Endothelial cell of umbilical vein (primary cell): Measurements from ENCODE around the gene TLN1. TPM values are rescaled to one million over a fixed set of nuclear protein-coding genes. Genes with fewer than 3 reads are reported as not detected.

Experiments used
- BruUV-seq: library from RNA; stranded (reverse); fragments of 400-500 nt; replicated peaks from 2 replicates; lab custom pipeline; 2021; lab: Mats Ljungman, UMichigan
- CTCF ChIA-PET: fragments of 300-600, 350-600 bp; sonication (Branson Sonifier 250); formaldehyde crosslinking; loops from one replicate; lab custom pipeline; 2021; ENCODE audit warnings: antibody characterized with exemption, inconsistent platforms; lab: Charles Lee
- POLR2A ChIA-PET: fragments of 300-600, 350-600 bp; sonication (Branson Sonifier 250); formaldehyde crosslinking; loops from one replicate; lab custom pipeline; 2021; ENCODE audit warnings: antibody characterized with exemption, inconsistent platforms; lab: Charles Lee
- DNase-seq: peaks from one replicate; pipeline ENCODE4 v3.0.0-alpha.2; 2011; ENCODE audit warnings: low read depth, low spot score
- FAIRE-seq: peaks from 2 replicates; lab custom pipeline; 2011; peaks lifted over from hg19 to GRCh38; lab: Jason Lieb, UNC
- H2AFZ ChIP-seq: 2 replicates; pipeline ENCODE4 v1.6.0; 2012; ENCODE audit warnings: low read depth, low read length, control low read depth, inconsistent platforms
- H3K27ac ChIP-seq: 2 replicates; pipeline ENCODE4 v1.5.1; 2011; ENCODE audit warnings: low read depth, mild to moderate bottlenecking, control low read depth, low read length, moderate library complexity; ENCODE audit not compliant: insufficient read depth
- H3K27me3 ChIP-seq, 2 experiments: 2 replicates each; pipeline versions ENCODE4 v1.6.0 to v1.6.1; 2011; ENCODE audit warnings: low read length in 2 of 2, mixed read lengths in 1 of 2; ENCODE audit not compliant: control insufficient read depth in 2 of 2, insufficient read depth in 2 of 2
- H3K36me3 ChIP-seq, 2 experiments: 2 replicates in 1 of 2; 3 replicates in 1 of 2; pipeline ENCODE4 v1.5.1; 2011; ENCODE audit warnings: low read length in 2 of 2, mild to moderate bottlenecking in 1 of 2, moderate library complexity in 1 of 2; ENCODE audit not compliant: control insufficient read depth in 2 of 2, insufficient read depth in 2 of 2; ENCODE audit errors: extremely low read depth in 1 of 2
- H3K4me1 ChIP-seq: 3 replicates; pipeline ENCODE4 v1.5.1; 2011; ENCODE audit warnings: mild to moderate bottlenecking, low read length; ENCODE audit not compliant: control insufficient read depth, insufficient read depth; ENCODE audit errors: extremely low read depth
- H3K4me2 ChIP-seq: 2 replicates; pipeline ENCODE4 v1.6.1; 2011; ENCODE audit warnings: low read length, control low read depth, mixed read lengths; ENCODE audit not compliant: insufficient read depth
- H3K4me3 ChIP-seq, 3 experiments: fragments of 200-600 bp in 1 of 3; sonication (generic), shearing (Covaris generic) in 1 of 3; replicated peaks in 1 of 3; 2 replicates each; pipeline ENCODE4 v1.5.1; 2011 to 2016; ENCODE audit warnings: control low read depth in 3 of 3, low read length in 3 of 3, mild to moderate bottlenecking in 2 of 3, inconsistent platforms in 1 of 3, low read depth in 1 of 3, moderate library complexity in 1 of 3; ENCODE audit not compliant: insufficient read depth in 1 of 3
- H3K79me2 ChIP-seq: 2 replicates; pipeline ENCODE4 v1.6.0; 2012; ENCODE audit warnings: low read length, inconsistent platforms; ENCODE audit not compliant: control insufficient read depth, insufficient read depth
- H3K9ac ChIP-seq: replicated peaks from 2 replicates; pipeline ENCODE3; 2011; ENCODE audit warnings: low read length, control low read depth; ENCODE audit not compliant: insufficient read depth; ENCODE audit errors: extremely low read depth
- H3K9me1 ChIP-seq: replicated peaks from 3 replicates; pipeline ENCODE4 v1.6.0; 2011; ENCODE audit warnings: mild to moderate bottlenecking, low read length; ENCODE audit not compliant: control insufficient read depth, insufficient read depth; ENCODE audit errors: extremely low read depth
- H3K9me3 ChIP-seq: replicated peaks from 2 replicates; pipeline ENCODE4 v1.5.1; 2012; ENCODE audit warnings: low read length, inconsistent platforms; ENCODE audit not compliant: control insufficient read depth, insufficient read depth
- H4K20me1 ChIP-seq: replicated peaks from 2 replicates; pipeline ENCODE3; 2011; ENCODE audit warnings: mild to moderate bottlenecking, low read length; ENCODE audit not compliant: control insufficient read depth, insufficient read depth; ENCODE audit errors: extremely low read depth
- EZH2 ChIP-seq: IDR thresholded peaks from 2 replicates; pipeline ENCODE4 v1.6.1; 2012; ENCODE audit warnings: borderline replicate concordance, low read depth, mild to moderate bottlenecking, moderate library complexity, low read length, inconsistent platforms; ENCODE audit not compliant: severe bottlenecking
- FOS ChIP-seq: IDR thresholded peaks from 2 replicates; pipeline ENCODE4 v1.6.1; 2011; ENCODE audit warnings: mild to moderate bottlenecking, low read length, moderate library complexity, borderline replicate concordance; ENCODE audit not compliant: insufficient read depth
- GATA2 ChIP-seq: IDR thresholded peaks from 2 replicates; pipeline ENCODE4 v1.7.0; 2011; ENCODE audit warnings: low read depth, mild to moderate bottlenecking, moderate library complexity, mixed read lengths, low read length; ENCODE audit not compliant: insufficient read length, insufficient read depth
- JUN ChIP-seq: IDR thresholded peaks from 2 replicates; pipeline ENCODE4 v1.6.1; 2011; ENCODE audit warnings: borderline replicate concordance, low read depth; ENCODE audit not compliant: insufficient read length, insufficient read depth
- MAX ChIP-seq: IDR thresholded peaks from 2 replicates; pipeline ENCODE4 v1.6.1; 2011; ENCODE audit not compliant: insufficient read depth, insufficient read length
- MYC ChIP-seq: IDR thresholded peaks from one replicate; pipeline ENCODE4 v1.6.1; 2011; ENCODE audit warnings: mild to moderate bottlenecking, low read depth, low read length
- POLR2A ChIP-seq: IDR thresholded peaks from 2 replicates; pipeline ENCODE4 v1.6.1; 2012; ENCODE audit warnings: low read depth, mild to moderate bottlenecking, control low read depth, low read length
- POLR2AphosphoS5 ChIP-seq: IDR thresholded peaks from 2 replicates; pipeline ENCODE4 v1.6.1; 2012; ENCODE audit warnings: low read depth, mild to moderate bottlenecking, control low read depth, low read length, moderate library complexity; ENCODE audit not compliant: insufficient read depth
- dilution Hi-C: fragments of 300-500 bp; cut with MboI; formaldehyde crosslinking; loops from one replicate; pipeline ENCODE4 v1.15.0; 2019; ENCODE audit warnings: low sequenced_read_pairs; ENCODE audit not compliant: extremely low pct_ligation_motif_present
- intact Hi-C: fragments of 100-400 bp; cut with micrococcal nuclease; formaldehyde crosslinking; loops from one replicate; pipeline ENCODE4 v1.10.0; 2022
- polyA plus RNA-seq, 4 experiments: library from polyadenylated mRNA; depleted of rRNA in 3 of 4; stranded (reverse) in 3 of 4; unstranded in 1 of 4; fragments of >200 nt; gene quantifications; 2 replicates each; pipeline versions ENCODE4 v1.2.1 to v1.2.3, GENCODE V29; 2011 to 2012; ENCODE audit warnings: missing spikeins in 1 of 4
- total RNA-seq: library from RNA; stranded (reverse); gene quantifications from 2 replicates; pipeline ENCODE4 v1.2.3, GENCODE V29; 2021

TLN1 gene
- total and polyA plus RNA-seq, 2 donors (not counting 3 experiments of a cell fraction or from before 2014, with no cell fraction given), result 120 to 450 TPM

DNA sequence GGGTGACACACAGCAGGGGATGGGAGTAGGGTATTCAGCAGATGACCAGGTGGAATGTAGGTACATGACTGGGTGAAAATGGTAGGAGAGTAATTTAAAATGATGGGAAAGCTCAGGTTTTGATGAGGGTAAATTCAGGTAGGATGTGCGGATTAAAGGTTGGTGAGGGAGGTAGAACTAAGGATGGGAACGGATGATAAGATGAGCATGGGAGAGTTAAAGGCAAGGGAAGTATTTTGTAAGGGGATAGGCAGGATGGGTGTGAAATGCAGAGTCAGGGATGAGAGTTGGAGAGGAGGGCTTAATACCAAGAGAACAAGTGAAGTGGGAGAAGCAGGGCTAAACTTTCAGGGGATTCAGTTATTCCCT lies 1.5 kb downstream of the TLN1 start:
- Histone ChIP-seq H3K27me3 (no peaks in the 10 kb centered on the region), H4K20me1 (no peaks in the 10 kb centered on the region), H3K4me2 (peak overlapping the region; percentile 97), H3K79me2 (peaks cover 77% of the 10 kb centered on the region), H3K9me1 (no peaks in the 10 kb centered on the region), H3K9ac (peak overlapping the region; percentile 92), H3K4me1 (peaks cover 63% of the 10 kb centered on the region), H3K27ac (peak overlapping the region; percentile 79), H3K36me3 (peaks cover 5 to 8% of the 10 kb centered on the region in 2 experiments), H3K9me3 (no peaks in the 10 kb centered on the region), H2AFZ (no peak overlapping the region), H3K4me3 (peak overlapping the region; percentile 39 to 92 (median 79))
- CTCF ChIA-PET, result interaction anchor here (1.1 to 3.7 kb wide), 11 partner anchors 9 to 152 kb away, joined by 4 to 32 read pairs (median 8); partner anchors contain the start of genes ARHGEF39, GBA2, HINT2 and RGP1
- intact Hi-C loops, result no loop called here
- BruUV-seq, result no TSS peak
- no peak for DNase-seq
- POLR2A ChIA-PET, result interaction anchor here (1.0 kb wide), 1 partner anchor 41 kb away, joined by 3 read pairs; no protein-coding TSS in a partner anchor
- dilution Hi-C loops, result no loop called here
- TF ChIP-seq FOS (no peak), POLR2AphosphoS5 (no peak), MYC (no peak), POLR2A (peak; percentile 47), GATA2 (no peak), EZH2 (no peak), JUN (no peak), MAX (no peak)
- FAIRE-seq, result no peak
